Upper lobe of right lung (tissue), 1 donor: ENCODE data around the gene TMPRSS11A. TPM values are rescaled to one million over a fixed set of nuclear protein-coding genes. Genes with fewer than 3 reads are reported as not detected.

Source experiments
- ATAC-seq: fragments of 200-7000 bp; cut with Tn5 transposase; one replicate; pipeline ENCODE4 v1.9.1; 2020; ENCODE audit warnings: mild to moderate bottlenecking, moderate library complexity
- DNase-seq: peaks from one replicate; pipeline ENCODE4 v3.0.0-alpha.2; 2020
- H3K27ac ChIP-seq: fragments of 200-600 bp; one replicate; pipeline ENCODE4 v1.8.0; 2022
- H3K27me3 ChIP-seq: fragments of 200-600 bp; one replicate; pipeline ENCODE4 v1.8.0; 2022; ENCODE audit warnings: mild to moderate bottlenecking
- H3K36me3 ChIP-seq: fragments of 200-600 bp; one replicate; pipeline ENCODE4 v1.8.0; 2022
- H3K4me1 ChIP-seq: fragments of 200-600 bp; one replicate; pipeline ENCODE4 v1.8.0; 2022
- H3K4me3 ChIP-seq: fragments of 200-600 bp; one replicate; pipeline ENCODE4 v1.8.0; 2022; ENCODE audit warnings: mild to moderate bottlenecking
- H3K9me3 ChIP-seq: fragments of 200-600 bp; one replicate; pipeline ENCODE4 v1.8.0; 2022
- CTCF ChIP-seq: fragments of 200-600 bp; IDR thresholded peaks from one replicate; pipeline ENCODE4 v1.8.0; 2022; ENCODE audit warnings: antibody characterized with exemption
- intact Hi-C: fragments of 100-400 bp; cut with DNase I; formaldehyde crosslinking; loops from one replicate; pipeline ENCODE4 v1.11.0; 2022
- total RNA-seq: library from RNA; stranded (reverse); fragmentation: NEBNext Ultra II Directional; extraction: Animal tissue kit (Norgen Biotek cat#: 25700); gene quantifications from one replicate; pipeline ENCODE4 v1.2.1, GENCODE V29; 2021
- donor health status: DM: no; HTN: yes; CAD: no; lungs with severe emphysema.

The TMPRSS11A gene
- total RNA-seq, 1 donor from 2014 or later: not detected

GRCh38 chr4:67939195-67939594 is 24.1 kb downstream of the TMPRSS11A start:
- H3K27me3 ChIP-seq: no peaks in the 10 kb centered on the region
- no peaks in the 10 kb centered on the region for H3K36me3 ChIP-seq
- H3K27ac ChIP-seq: no peak overlapping the region
- ATAC-seq (no peak), DNase-seq (no peak)
- H3K4me3 ChIP-seq: no peak overlapping the region
- TF ChIP-seq CTCF: no peak
- no peaks in the 10 kb centered on the region for H3K4me1 ChIP-seq
- intact Hi-C loops: no loop called here
- H3K9me3 ChIP-seq: no peaks in the 10 kb centered on the region

GRCh38 chr4:67935888-67936287 is 27.4 kb downstream of the TMPRSS11A start:
- Histone ChIP-seq H3K36me3 (no peaks in the 10 kb centered on the region), H3K4me1 (no peaks in the 10 kb centered on the region), H3K27me3 (no peaks in the 10 kb centered on the region), H3K4me3 (no peak overlapping the region), H3K9me3 (no peaks in the 10 kb centered on the region), H3K27ac (no peak overlapping the region)
- intact Hi-C loops: no loop called here
- TF ChIP-seq CTCF: no peak
- ATAC-seq (no peak), DNase-seq (no peak)

- no peak overlapping the region for H3K4me3 ChIP-seq
- DNase-seq (no peak), ATAC-seq (no peak)
- H3K36me3 ChIP-seq: no peaks in the 10 kb centered on the region
- no peaks in the 10 kb centered on the region for H3K9me3 ChIP-seq
- no peak for TF ChIP-seq CTCF
- H3K27me3 ChIP-seq: no peaks in the 10 kb centered on the region
- H3K4me1 ChIP-seq: no peaks in the 10 kb centered on the region
- intact Hi-C loops: no loop called here
- no peak overlapping the region for H3K27ac ChIP-seq
Measured at GRCh38 chr4:67934628-67935027, 28.7 kb downstream of the TMPRSS11A start.

GRCh38 chr4:67933755-67934154 is 29.5 kb downstream of the TMPRSS11A start:
- Histone ChIP-seq H3K36me3 (no peaks in the 10 kb centered on the region), H3K27me3 (no peaks in the 10 kb centered on the region), H3K4me3 (no peak overlapping the region), H3K27ac (no peak overlapping the region), H3K9me3 (no peaks in the 10 kb centered on the region), H3K4me1 (no peaks in the 10 kb centered on the region)
- TF ChIP-seq CTCF: no peak
- intact Hi-C loops: no loop called here
- no peak for ATAC-seq
- DNase-seq: no peak

GRCh38 chr4:67933038-67933437 is 30.3 kb downstream of the TMPRSS11A start:
- no peak for TF ChIP-seq CTCF
- H3K4me1 ChIP-seq: no peaks in the 10 kb centered on the region
- H3K4me3 ChIP-seq: no peak overlapping the region
- intact Hi-C loops: no loop called here
- no peak for ATAC-seq
- H3K9me3 ChIP-seq: no peaks in the 10 kb centered on the region
- no peaks in the 10 kb centered on the region for H3K27me3 ChIP-seq
- no peak overlapping the region for H3K27ac ChIP-seq
- H3K36me3 ChIP-seq: no peaks in the 10 kb centered on the region
- DNase-seq: no peak

GRCh38 chr4:67931256-67931655 is 32.0 kb downstream of the TMPRSS11A start:
- ATAC-seq (no peak), DNase-seq (no peak)
- Histone ChIP-seq H3K27me3 (no peaks in the 10 kb centered on the region), H3K4me3 (no peak overlapping the region), H3K27ac (no peak overlapping the region), H3K4me1 (no peaks in the 10 kb centered on the region), H3K36me3 (no peaks in the 10 kb centered on the region), H3K9me3 (no peaks in the 10 kb centered on the region)
- intact Hi-C loops: no loop called here
- no peak for TF ChIP-seq CTCF
